Measurements from ENCODE around the gene DGLUCY. TPM values are rescaled to one million over a fixed set of nuclear protein-coding genes. Genes with fewer than 3 reads are reported as not detected.

DGLUCY gene
- total and polyA plus RNA-seq, 2 of the 13 experiments (the other 11 are each of a cell fraction or from before 2014, with no cell fraction given): 14.8 to 36.3 TPM

GRCh38 chr14:91108941-91109611 is 4.8 kb upstream of the DGLUCY start:
- H3K4me3 ChIP-seq (replicated peaks in 1 of 3; ENCODE audit: insufficient read depth in 1 of 3, low read depth in 2 of 3, low read length in 3 of 3): no peak overlapping the region
- FAIRE-seq: no peak
- ATAC-seq: no peak

More at GRCh38 chr14:91108941-91109611, 4.8 kb upstream of the DGLUCY start:
- no peak for DNase-seq (ENCODE audit: low spot score)
- H3K27me3 ChIP-seq (ENCODE audit: control insufficient read depth in 1 of 2, insufficient read depth in 2 of 2, low read length in 2 of 2): no peaks in the 10 kb centered on the region
- WGBS (ENCODE audit: low lambda C conversion rate): 86% methylated on average over 7 of the region's 7 CpGs
- no peaks in the 10 kb centered on the region for H3K36me3 ChIP-seq (replicated peaks in 1 of 2; ENCODE audit: control insufficient read depth in 1 of 2, insufficient read depth in 2 of 2, low read length in 2 of 2)
- ChIA-PET CTCF (ENCODE audit: low intra/inter-chr PET ratio, low total read pairs) (no interaction called here), POLR2A (no interaction called here)
- no peak for TF ChIP-seq SAP130 (CRISPR knock-in tag; IDR thresholded peaks at IDR 0.05; ENCODE audit: low read depth)
- TF ChIP-seq FUBP1 (CRISPR knock-in tag; IDR thresholded peaks at IDR 0.05; ENCODE audit: borderline replicate concordance): no peak
- TF ChIP-seq ZNF512 (CRISPR knock-in tag; IDR thresholded peaks at IDR 0.05): no peak
- no peak for TF ChIP-seq NFIC (IDR thresholded peaks at IDR 0.05; ENCODE audit: low read length)
- no peak for TF ChIP-seq TCF7L2 (IDR thresholded peaks at IDR 0.05; ENCODE audit: low read depth, low read length)
- H3K27ac ChIP-seq (ENCODE audit: extremely low read length, insufficient read depth, low read length): no peak overlapping the region
- no peaks in the 10 kb centered on the region for H4K20me1 ChIP-seq (ENCODE audit: insufficient read depth, low read length)
- H3K9me3 ChIP-seq (ENCODE audit: low read length): no peaks in the 10 kb centered on the region
- peaks cover 22% of the 10 kb centered on the region for H3K4me1 ChIP-seq (ENCODE audit: insufficient read depth, low read length)
- H3K79me2 ChIP-seq (ENCODE audit: insufficient read depth, low read length): no peaks in the 10 kb centered on the region
- no peak overlapping the region for H2AFZ ChIP-seq (ENCODE audit: low read length)
- no peak overlapping the region for H3K4me2 ChIP-seq (ENCODE audit: low read depth, low read length)
- in situ Hi-C loops (cut with HindIII; ENCODE audit: extremely low pct_ligation_motif_present, low pct_unique_long_range_greater_than_20kb): no loop called here
- intact Hi-C loops (cut with micrococcal nuclease; ENCODE audit: unreplicated experiment): no loop called here
- no peak overlapping the region for H3K9ac ChIP-seq (ENCODE audit: insufficient read depth, low read depth, low read length)
- BruUV-seq (replicated peaks): no TSS peak

Data from HepG2 (cell line).